NCI-H446 treated with DMSO at 0.1 percent for 48 hours (cell line): Measurements from ENCODE around the gene MT1F.
"Not testable (repeated sequence)": the region's sequence is repeated elsewhere in the genome, so short reads cannot be mapped to it uniquely, and the experiment has no call there.

Experiments used
- DNase-seq: peaks from one replicate; lab custom pipeline; 2025; lab: John Stamatoyannopoulos, UW

MT1F gene

DNA sequence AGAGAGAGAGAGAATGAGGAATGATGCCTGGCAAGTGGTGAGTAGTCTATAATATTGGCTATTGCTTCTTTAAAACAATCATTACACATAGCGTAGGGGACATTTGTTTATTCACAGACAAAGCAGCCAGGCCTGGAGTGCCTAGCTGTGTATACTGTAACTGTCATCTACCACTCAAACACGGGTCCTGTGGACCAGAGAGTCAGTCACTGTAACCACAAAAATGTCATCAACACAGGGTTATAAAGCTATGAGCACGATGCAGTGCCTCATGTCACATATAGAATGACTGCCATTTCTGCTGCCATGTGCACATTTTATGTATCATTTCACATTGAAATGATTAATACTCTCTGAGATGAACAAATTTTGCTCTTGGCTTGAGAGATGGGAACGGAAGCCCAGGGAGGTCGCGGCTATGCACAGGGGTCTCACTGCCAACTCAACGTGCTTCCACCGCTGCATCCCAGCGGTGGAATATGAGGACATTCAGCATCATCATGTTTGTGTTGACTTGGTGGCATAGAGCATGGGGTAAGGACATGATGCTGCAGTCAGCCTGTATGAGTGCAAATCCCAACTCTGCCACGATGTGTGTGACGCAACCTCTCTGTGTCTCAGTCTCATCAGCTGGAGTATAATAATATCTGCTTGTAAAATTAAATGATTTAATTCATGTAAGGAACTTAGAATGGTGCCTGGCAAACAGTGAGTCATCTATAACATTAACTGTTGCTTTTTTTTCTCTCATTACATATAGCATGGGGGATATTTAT is 15.2 kb downstream of the MT1F start:
- DNase-seq, result no peak

DNA sequence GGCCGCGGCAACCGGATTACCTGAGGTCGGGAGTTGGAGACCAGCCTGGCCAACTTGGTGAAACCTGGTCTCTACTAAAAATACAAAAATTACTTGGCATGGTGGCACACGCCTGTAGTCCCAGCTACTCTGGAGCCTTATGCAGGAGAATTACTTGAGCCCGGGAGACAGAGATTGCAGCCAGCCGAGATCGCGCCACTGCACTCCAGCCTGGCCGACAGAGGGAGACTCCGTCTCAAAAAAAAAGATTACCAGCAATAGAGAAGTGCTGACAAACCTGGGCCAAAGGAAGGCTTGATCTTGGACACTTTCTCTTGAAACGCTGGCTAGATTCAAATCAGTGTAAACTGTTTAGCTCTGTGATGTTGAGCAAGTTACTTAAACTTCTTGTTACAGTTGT is 16.2 kb downstream of the MT1F start:
- no peak for DNase-seq

DNA sequence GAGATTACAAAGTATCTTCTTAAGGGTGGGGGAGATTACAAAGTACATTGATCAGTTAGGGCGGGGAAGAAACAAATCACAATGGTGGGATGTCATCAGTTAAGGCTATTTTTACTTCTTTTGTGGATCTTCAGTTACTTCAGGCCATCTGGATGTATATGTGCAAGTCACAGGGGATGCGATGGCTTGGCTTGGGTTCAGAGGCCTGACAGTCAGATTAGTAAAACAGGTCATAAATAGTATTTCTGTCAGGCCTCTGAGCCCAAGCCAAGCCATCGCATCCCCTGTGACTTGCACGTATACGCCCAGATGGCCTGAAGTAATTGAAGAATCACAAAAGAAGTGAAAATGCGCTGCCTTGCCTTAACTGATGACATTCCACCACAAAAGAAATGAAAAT is 16.8 kb downstream of the MT1F start:
- not testable (repeated sequence) for DNase-seq

GRCh38 chr16:56675685-56676210 is 18.0 kb downstream of the MT1F start:
- no peak for DNase-seq

GRCh38 chr16:56677474-56677873 is 19.7 kb downstream of the MT1F start:
- no peak for DNase-seq

GRCh38 chr16:56679078-56679730 is 21.4 kb downstream of the MT1F start:
- DNase-seq, result no peak

DNA sequence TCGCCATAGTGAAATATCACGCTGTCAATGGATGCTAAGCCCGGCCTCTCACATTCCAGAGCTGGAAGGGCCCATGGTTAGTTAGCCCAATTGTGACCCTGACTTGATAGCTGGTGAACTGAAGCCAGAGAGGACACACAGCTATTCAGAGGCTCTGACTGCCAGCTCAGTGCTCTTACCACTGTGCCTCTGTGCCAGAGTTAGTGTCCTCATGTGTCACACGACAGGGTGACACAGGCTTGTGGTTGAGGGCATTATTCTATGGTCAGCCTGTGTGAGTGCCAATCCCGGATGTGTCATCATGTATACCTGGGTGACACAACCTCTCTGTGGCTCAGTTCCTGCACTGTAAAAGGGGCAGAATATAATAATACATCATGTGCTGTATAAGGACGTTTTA is 22.1 kb downstream of the MT1F start:
- no peak for DNase-seq

DNA sequence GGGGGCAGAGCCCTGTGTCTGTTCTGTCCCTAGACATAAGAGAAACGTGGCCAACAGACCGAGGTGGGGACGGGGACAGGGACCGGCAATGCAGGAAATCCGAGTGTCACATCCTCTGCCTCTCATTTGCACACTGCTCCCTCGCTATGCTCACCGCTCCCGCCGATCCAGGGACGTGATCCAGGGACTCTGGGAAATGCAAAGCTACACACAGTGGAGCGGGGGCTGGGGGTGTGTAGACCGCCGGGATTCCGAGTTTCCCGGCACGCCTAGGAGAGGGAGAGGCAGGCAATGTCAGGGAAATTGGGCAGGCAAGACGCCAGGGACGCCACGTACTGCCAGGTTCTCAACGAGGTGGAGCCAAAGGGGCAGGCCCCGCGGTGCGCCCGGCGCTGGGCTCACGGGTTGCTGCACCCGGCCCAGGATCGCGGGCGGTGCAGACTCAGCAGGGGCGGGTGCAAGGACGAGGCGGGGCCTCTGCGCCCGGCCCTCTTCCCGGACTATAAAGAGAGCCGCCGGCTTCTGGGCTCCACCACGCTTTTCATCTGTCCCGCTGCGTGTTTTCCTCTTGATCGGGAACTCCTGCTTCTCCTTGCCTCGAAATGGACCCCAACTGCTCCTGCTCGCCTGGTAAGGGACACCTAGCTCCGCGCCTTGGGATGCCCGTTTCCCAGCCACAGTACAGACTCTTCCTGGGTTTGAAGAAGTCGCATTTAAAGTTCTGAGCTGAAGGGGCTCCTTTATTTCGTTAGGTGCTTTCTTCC is 24.4 kb downstream of the MT1F start, which contains the start of gene MT1X:
MT1X (plus strand) TSS at position 532 of the 764 bp plus-strand sequence; CDS start at position 603, 71 bp downstream.
- DNase-seq, result peak; percentile 79

GRCh38 chr16:56682703-56683397 is 25.1 kb downstream of the MT1F start:
- no peak for DNase-seq

- no peak for DNase-seq
These were observed 25.8 kb downstream of the MT1F start for GRCh38 chr16:56683424-56684172.

DNA sequence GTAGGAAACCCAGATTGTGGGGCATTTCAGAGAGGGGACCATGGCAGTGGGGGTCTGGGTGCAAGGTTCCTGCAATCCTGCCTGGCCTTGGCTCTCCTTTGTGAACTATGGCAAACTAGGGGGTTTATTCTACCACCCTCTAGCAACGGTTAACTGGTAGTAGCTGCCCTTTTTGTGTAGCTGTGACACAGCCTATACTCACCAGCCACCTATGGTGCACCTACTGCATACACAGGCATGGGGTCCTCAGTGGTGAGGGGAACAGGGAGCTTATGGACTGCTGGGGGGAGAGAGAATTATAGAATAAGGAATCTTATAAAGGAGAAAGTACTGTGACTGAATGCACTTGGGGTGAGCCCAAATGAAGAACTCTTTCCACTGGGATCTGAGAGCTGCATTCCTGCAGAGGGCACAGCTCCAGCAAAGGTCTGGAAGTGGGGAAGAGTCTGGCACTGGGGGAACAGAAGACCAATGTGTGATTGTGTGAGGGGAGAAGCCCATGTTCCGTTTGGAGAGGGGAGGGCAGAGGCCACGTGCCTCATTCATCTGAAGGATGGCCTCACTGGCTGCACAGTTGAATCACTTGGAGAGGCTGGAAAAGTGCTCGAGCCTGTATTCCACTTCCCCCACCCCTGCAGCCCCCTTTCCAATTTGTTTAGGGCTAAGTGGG is 26.6 kb downstream of the MT1F start:
- DNase-seq, result no peak

GRCh38 chr16:56684926-56685590 is 27.3 kb downstream of the MT1F start:
- DNase-seq, result no peak

DNA sequence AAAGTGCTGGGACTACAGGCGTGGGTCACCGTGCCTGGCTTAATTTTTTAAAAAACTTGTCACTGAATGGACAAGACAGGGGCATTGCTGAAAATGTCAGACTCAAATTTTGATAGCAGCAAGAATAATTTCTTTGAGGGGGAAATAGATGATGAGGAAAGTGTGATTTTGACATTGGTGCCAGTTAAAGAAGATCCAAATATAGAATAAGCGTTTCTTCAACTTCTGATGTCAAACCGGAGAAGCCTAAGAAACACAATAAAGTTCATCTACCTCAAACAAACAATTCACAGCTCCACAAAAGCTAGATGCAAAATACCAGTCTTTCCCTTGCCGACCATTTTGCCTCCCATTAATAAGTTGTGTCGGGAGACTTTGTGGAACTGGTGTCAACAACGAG is 29.0 kb downstream of the MT1F start:
- no peak for DNase-seq

DNA sequence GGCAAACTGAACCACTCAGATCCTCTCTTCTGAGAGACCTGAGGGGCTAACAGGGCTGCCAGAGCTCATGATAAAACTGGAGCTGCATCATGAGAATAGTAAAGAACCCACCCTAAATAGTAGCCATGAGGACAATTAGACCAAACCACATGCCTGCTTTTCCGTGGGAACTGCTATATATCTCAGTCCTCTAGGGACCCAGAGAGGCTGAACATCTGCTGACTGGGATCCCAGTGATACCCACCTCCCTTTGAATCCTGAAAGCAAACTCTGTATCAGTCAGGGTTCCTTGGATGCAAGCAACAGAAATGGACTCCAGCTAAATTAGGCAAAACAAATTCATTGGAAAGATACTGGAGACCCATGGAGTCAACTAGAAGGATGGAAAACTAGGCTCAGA is 31.0 kb downstream of the MT1F start:
- no peak for DNase-seq

DNA sequence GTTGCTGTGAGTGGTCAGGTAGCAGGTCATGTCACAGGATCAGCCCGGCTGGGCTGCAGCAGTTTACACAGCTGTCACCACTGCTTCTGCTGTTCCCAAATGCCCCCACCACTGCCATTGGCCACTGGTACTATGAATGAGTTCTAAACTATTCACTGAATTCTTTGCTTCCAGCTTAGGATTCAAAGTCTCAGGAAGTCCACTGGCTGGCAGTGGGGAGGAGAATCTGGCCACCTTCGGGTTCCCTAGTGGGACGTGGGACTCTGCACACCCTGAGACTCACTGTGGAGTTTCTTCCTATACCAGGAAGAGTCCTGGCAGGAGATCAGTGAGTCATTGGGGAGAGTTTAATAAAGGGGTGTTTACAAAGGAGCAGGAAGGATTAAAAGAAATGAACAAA is 31.4 kb downstream of the MT1F start:
- DNase-seq, result no peak

- no peak for DNase-seq
These were observed 32.8 kb downstream of the MT1F start for GRCh38 chr16:56690420-56691122.

- no peak for DNase-seq
These were observed 34.1 kb downstream of the MT1F start for GRCh38 chr16:56691885-56692284.

GRCh38 chr16:56695246-56695645 is 37.5 kb downstream of the MT1F start:
- DNase-seq, result no peak

DNA sequence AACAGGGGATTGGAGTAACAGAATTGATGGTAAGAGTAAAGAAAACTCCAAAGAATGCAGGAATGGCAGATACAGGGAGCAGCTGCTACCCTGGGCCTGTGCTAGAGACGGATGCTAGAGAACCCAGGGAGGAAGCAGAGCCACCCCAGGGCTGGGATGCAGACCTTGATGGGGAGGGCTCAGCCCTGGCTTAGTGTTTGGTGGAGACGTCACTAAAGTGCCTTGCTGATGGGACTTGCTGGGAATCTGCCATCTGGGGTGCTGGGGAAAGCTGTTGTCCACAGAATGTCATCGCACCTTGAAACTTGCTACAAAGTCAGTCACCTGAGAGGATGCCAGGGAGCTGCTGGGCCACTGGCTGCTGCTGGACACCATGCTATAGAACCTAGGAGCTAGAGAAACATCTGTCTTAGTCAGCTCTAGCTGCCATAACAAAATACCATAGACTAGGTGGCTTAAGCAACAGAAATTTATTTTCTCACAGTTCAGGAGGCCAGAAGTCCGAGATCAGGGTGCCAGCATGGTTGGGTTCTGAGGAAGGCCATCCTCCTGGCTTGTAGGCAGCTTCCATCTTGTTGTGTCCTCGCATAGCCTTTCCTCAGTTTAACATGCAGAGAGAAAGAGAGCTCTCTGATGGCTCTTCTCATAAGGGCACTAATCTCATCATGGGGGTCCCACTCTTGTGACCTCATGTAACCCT is 39.8 kb downstream of the MT1F start:
- DNase-seq, result no peak
